ENCODE results near the gene CFAP65.

The CFAP65 gene

DNA sequence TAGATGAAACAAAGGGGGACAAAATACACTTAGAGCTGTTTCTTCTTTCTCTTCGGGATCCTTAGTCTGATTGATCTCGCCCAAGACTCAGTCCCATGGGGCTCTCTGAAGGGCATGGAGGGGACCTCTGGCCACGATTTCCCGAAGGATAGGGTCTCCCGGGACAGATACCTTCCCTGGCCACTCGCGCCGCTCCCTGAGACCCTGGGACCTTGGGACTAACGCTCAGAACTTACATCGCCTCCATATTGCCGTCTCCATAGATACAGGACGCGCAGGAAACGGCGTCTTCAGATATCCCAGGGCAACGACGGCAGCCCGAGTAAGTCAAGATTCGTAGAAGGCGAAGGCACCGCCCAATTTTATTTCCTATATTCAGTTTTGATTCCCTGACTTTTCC is at the start of gene CFAP65:
TSS of gene CFAP65 (minus strand) at position 265 of the 400 bp plus-strand sequence. CDS start 2,468 bp downstream, outside the sequence.
- DNase-seq (ENCODE audit: low read depth in 2 of 2): no peak

DNA sequence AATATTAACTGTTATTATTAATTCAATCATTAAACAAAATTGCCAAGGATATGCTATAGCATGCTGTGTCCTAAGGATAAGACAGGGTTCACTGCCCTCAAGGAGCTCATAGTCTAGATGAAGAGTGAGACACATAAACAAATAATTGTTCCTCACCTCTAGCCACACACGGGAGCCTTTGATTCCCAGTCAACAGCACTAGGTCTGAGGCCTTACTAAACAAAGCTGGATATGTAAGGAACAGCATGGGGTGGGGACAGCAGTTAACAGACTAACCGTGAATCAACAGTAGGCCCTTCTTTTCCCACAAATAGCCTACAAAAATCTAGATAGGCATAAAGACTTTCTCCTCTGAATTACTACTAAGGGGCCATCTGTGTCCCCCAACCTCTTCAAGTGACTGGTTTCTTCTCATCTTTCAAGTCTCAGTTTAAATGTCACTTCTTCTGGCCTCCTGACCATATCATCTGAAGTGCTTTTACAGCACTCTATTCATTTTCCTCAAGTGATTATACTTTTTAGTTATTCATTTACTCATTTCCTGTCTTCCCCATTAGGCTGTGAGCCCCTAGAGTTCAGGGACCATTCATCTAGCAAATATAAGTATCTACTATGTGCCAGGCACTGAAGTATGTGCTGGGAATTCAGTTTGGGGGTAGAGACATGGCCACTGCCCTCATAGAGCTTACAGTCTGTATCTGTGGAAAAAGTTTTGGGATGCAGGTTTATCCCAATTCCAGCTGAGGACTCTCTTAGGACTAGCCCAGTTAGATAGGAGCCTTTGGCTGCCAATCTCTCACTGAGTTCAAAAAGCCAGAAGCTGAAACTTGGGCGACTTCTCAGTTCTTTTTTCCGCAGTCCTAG is 49.4 kb upstream of the CFAP65 start:
- DNase-seq (ENCODE audit: low read depth in 2 of 2): no peak

GRCh38 chr2:219089330-219089729 is 48.0 kb upstream of the CFAP65 start:
- DNase-seq (ENCODE audit: low read depth in 2 of 2): no peak

- no peak for DNase-seq (ENCODE audit: low read depth in 2 of 2)
These were observed 46.5 kb upstream of the CFAP65 start for GRCh38 chr2:219087848-219088247.

GRCh38 chr2:219087361-219087760 is 46.0 kb upstream of the CFAP65 start:
- no peak for DNase-seq (ENCODE audit: low read depth in 2 of 2)

- DNase-seq (ENCODE audit: low read depth in 2 of 2): no peak
These were observed 44.9 kb upstream of the CFAP65 start for GRCh38 chr2:219086196-219086595.

- DNase-seq (ENCODE audit: low read depth in 2 of 2): no peak
These were observed 43.5 kb upstream of the CFAP65 start for GRCh38 chr2:219084791-219085190.

DNA sequence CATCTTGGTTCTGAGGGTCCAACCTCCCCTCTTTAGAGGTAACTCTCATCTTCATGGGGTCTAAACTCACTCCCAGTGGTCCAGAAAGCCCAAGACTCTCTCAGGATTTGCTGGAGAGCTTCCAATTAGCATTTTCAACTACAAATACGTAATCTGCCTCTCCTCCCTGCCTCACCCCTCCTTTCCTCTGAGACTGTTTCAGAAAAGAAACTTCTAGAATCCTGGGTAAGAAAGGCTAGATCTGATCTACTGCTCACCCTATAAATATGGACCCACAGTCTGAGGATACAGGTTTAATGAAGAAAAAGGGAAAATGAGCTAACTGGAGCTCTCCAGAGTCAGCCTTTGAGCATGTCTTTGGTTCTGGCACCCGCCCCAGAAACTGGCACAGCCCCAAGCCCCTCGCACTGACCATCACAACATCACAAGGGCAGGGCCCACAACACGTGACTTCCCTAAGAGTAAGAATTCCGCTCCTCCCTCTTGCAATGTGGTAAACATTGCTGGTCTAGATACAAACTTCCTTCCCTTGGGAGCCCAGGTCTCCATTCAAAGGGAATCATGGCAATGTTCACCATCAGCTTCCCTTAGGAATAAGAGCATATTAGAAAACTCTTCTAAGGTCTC is 41.1 kb upstream of the CFAP65 start:
- DNase-seq (ENCODE audit: low read depth in 2 of 2): no peak

GRCh38 chr2:219081701-219082331 is 40.5 kb upstream of the CFAP65 start:
- DNase-seq (ENCODE audit: low read depth in 2 of 2): no peak

DNA sequence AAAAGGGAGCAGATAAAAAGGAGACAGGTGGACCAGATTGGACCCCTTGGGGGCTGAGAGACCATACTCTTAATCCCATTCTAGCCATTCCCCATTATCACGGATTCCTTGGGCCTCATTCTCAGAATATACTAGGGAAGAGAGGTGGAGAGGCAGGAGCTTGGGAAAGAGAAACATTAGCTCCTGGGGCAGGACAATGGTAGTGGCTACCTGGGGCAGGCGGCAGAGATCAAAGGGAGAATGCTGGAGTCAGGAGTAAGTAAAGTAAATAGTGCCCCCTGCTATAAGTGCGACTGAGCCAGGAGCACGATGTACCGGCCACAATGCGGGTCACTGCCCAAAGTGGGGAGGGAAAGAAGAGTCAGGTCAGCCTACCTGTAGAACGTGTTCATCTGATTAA is 39.8 kb upstream of the CFAP65 start:
- DNase-seq (ENCODE audit: low read depth in 2 of 2): no peak

- DNase-seq (ENCODE audit: low read depth in 2 of 2): no peak
These were observed 38.1 kb upstream of the CFAP65 start for GRCh38 chr2:219079417-219079816.

GRCh38 chr2:219078951-219079350 is 37.6 kb upstream of the CFAP65 start:
- DNase-seq (ENCODE audit: low read depth in 2 of 2): no peak

- no peak for DNase-seq (ENCODE audit: low read depth in 2 of 2)
These were observed 36.8 kb upstream of the CFAP65 start for GRCh38 chr2:219078126-219078525.

DNA sequence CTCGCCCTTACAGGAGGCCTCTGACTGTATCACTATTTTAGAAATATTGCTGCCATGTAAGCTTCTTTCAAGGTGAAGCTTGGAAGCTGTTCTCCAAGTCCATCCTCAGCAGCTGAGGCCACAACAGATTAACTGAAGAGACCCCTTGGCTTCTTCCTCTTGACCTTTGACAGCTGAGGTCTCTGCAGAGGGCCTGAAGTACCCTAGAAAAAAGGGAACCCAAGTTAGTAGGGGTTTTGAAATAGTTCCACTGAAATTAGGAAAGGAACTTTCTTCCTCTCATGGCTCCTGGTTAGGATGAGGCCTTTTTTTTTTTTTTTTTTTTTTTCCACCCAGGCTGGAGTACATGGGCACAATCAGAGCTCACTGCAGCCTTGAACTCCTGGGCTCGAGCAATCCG is 34.9 kb upstream of the CFAP65 start:
- no peak for DNase-seq (ENCODE audit: low read depth in 2 of 2)

DNA sequence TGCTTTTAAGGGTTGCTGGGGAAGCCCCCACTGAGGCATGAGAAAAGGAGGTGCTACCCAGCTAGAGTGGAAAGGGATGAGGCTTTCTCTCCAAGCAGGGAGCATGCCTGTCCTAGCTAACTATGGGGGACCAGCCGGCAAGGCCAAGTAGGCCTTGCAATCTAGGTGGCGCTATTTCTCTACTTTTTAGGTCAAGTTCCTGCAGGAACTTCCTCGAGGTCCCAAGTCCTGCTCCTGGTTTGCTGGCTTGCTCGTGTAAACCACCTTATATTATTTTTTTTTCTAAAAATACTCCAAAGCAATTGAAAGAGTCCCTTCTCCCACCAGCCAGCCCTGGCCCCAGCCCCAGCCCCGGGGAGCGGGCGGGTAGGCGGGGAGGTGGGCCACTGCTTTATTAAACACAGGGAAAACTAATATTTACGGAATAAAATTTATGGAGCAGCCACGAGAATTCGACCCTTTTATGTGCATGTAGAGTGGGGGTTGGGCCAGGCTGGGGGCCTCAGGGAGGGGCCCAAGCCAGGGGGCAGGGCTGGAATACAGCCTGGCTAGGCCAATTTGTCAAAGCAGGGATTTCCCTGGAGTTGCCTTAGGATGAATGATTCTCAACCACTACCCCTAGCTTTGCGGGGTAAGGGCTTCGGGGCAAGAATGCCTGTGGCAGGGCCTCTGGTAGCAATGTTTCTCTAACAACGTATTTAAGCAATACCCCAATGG is 32.3 kb upstream of the CFAP65 start:
- no peak for DNase-seq (ENCODE audit: low read depth in 2 of 2)

DNA sequence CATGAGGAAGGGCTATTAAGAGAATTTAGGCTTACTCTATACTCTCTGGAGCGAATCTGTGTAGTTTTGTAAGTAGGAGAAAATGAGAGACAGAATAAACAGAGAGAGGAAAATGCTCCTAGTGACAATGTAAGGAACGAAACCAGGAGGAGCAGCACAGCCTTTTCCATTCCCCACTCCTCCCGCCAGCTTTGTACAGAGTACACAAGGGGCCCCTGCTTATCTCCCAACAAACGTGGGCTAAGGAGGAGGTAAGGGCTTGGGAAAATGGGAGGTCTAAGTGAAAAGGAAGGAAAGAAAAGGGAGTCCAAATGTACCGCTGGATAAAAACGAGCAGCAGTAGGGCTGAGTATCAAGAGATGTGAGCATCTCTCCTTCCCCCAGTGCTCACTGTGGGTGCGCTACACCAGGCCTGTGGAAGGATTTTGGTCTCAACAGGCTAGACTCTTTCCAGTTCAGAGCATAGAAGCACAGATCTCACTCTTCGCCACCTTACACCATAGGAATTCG is 31.5 kb upstream of the CFAP65 start:
- no peak for DNase-seq (ENCODE audit: low read depth in 2 of 2)

GRCh38 chr2:219071131-219071816 is 30.0 kb upstream of the CFAP65 start:
- no peak for DNase-seq (ENCODE audit: low read depth in 2 of 2)

GRCh38 chr2:219065484-219065883 is 24.2 kb upstream of the CFAP65 start:
- no peak for DNase-seq (ENCODE audit: low read depth in 2 of 2)

DNA sequence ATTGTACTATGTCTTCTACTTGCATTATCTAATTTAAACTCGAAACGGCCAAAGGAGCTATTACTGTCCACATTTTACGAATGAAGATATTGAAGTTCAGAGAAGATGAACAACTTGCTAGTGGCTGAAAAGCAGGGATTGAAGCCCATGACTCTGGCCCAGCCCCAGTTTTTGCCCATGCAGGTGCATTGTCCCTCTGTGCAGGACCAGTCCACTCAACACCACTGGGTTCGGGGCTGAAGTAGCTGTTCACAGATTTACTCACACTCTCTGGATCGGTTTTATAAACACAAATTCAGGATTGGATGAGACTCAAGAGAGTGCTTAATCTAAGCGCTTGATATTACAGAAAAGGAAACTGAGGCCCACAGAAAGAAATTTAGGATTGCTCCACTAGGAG is 20.8 kb upstream of the CFAP65 start:
- no peak for DNase-seq (ENCODE audit: low read depth in 2 of 2)

DNA sequence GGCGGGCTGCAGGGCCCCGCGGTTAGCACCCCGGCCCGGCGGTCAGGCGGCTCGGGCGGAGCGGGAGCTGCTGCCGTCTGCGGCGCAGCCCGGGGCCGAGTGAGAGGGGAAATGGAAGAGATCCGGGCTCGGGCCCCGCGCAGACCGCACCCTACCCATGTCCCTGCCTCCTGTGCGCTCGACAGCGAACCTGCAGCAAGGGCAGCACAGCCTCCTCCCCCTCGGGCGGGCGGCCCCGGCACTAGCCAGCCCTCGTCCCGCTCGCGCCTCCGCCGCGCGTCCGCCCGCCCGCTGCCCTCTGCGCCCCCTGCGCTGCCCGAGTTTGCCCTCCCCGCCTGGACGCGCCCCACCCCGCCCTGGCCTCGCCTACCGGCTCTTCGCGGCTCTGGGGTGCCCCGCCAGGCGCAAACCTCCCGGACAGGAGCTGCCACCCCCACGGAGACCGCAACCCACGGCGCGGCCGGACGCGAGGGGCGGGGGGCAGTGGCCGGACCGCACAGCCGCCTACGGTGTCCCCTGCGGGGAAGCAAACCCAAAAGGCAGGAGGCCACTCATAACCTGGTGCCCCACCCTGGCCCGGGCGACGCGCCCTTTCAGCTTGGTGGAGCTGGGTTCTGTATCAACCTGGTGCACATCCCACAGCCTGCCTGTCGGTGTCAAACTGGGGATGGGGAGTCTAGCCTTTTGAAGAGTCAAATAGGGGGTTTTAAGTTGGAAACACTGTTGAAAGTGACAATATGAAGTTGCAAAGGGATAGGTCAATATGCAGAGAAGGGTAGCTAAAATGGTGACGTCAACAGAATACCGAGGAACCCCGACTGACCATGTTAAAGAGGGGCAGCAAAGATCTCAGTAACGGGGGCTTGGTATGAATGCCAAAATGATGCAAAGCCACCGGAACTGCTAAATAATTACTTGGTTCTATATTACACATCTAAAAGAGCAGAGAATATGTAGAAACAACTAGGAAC is 19.8 kb upstream of the CFAP65 start, which contains the start of gene IHH:
TSS of gene IHH (minus strand) at position 101 of the 971 bp plus-strand sequence. CDS start 454 bp downstream, outside the sequence.
- DNase-seq (ENCODE audit: low read depth in 2 of 2): no peak
